Adipocyte (in vitro differentiated cells): ENCODE results near the gene TCF4.

Experiments used
- DNase-seq: peaks from one replicate; pipeline ENCODE4 v3.0.0-alpha.2; 2015; ENCODE audit warnings: low read depth
- H3K27me3 ChIP-seq: replicated peaks from 2 replicates; pipeline ENCODE4 v1.7.0; 2013; ENCODE audit warnings: mild to moderate bottlenecking, low read length, moderate library complexity; ENCODE audit not compliant: control insufficient read depth, insufficient read depth
- H3K36me3 ChIP-seq: 2 replicates; pipeline ENCODE4 v1.7.0; 2013; ENCODE audit warnings: low read length, mild to moderate bottlenecking, moderate library complexity; ENCODE audit not compliant: control insufficient read depth, insufficient read depth, severe bottlenecking
- H3K4me1 ChIP-seq: 2 replicates; pipeline ENCODE4 v1.7.0; 2013; ENCODE audit warnings: mild to moderate bottlenecking, low read length, moderate library complexity; ENCODE audit not compliant: control insufficient read depth, insufficient read depth
- H3K4me3 ChIP-seq: 2 replicates; pipeline ENCODE4 v1.7.0; 2013; ENCODE audit warnings: mild to moderate bottlenecking, low read length, moderate library complexity
- H3K9ac ChIP-seq: 2 replicates; pipeline ENCODE4 v1.7.0; 2013; ENCODE audit warnings: mild to moderate bottlenecking, low read length, moderate library complexity
- H3K9me3 ChIP-seq: 2 replicates; pipeline ENCODE4 v1.7.0; 2013; ENCODE audit warnings: mild to moderate bottlenecking, low read length, moderate library complexity; ENCODE audit not compliant: control insufficient read depth

TCF4 gene

DNA sequence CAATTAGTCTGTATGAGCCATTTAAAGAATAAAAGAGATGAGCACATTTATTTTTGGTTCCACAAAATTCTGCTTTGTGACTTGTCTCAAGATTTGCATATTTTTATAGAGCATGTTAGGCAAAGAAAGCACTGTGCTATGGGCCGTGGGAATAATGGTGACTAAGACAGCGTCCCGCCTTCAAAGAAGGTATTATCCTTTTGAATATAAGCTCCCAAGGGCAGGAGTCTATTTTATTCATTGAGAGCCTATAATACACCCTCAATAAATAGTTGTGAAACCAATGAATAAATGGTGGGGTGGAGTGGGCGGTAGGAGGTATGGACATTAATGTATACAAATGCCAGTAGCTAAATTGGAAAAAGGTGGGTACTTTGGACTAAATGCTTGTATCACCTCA, 20.5 kb upstream of the TCF4 start:
- H3K4me3 ChIP-seq, result no peak overlapping the region
- H3K27me3 ChIP-seq, result no peaks in the 10 kb centered on the region
- H3K9me3 ChIP-seq, result no peaks in the 10 kb centered on the region
- H3K9ac ChIP-seq, result no peak overlapping the region
- no peaks in the 10 kb centered on the region for H3K36me3 ChIP-seq
- no peaks in the 10 kb centered on the region for H3K4me1 ChIP-seq
- no peak for DNase-seq

DNA sequence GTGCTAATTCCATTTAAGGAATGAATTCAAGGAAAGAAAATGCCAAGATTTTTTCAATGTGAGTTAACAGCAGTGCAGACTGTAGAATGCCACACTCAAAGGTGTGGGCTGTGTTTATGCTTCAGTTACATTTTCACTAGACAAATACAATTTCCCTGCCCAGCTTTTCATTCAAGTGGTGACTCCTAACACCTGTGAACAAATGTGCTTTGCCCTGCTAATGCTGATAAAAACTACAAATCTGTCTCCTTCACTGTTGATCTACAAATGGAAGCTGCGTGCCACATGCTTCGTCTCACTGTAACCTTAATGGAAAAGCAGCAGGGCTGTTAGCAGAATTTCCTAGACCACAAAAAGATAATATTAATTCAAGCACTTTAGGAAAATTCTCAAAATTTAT, 19.8 kb upstream of the TCF4 start:
- no peaks in the 10 kb centered on the region for H3K9me3 ChIP-seq
- H3K4me1 ChIP-seq, result no peaks in the 10 kb centered on the region
- no peak overlapping the region for H3K9ac ChIP-seq
- no peak overlapping the region for H3K4me3 ChIP-seq
- no peaks in the 10 kb centered on the region for H3K27me3 ChIP-seq
- DNase-seq, result no peak
- H3K36me3 ChIP-seq, result no peaks in the 10 kb centered on the region

DNA sequence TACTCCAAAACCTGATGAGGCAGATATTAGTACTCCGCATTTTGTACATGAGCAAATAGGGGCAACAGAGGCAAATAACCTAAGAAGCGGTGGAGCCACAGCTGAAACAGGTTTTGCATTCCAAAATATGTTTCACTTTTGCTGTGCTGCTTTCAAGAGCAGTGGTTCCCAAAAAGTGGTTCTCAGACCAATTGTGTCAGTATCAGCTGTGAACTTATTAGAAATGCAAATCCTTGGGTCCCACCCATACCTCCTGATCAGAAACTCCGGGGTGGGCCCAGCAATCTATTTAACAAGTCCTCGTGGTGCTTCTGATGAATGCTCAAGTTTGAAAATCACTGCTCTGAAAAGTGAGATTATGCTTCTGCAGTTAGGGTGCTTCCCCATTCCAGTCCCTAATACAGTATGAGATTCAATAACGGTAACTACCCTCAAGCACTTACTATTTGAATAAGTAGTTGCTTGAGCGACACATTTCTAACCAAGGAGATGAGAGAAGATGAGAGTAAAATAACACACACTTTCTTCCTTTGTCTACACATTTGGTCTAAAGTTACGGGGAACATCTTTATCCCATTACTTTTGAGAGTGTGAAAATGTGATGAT, 17.8 kb upstream of the TCF4 start:
- H3K4me1 ChIP-seq, result no peaks in the 10 kb centered on the region
- no peaks in the 10 kb centered on the region for H3K36me3 ChIP-seq
- no peak for DNase-seq
- H3K27me3 ChIP-seq, result no peaks in the 10 kb centered on the region
- no peaks in the 10 kb centered on the region for H3K9me3 ChIP-seq
- no peak overlapping the region for H3K4me3 ChIP-seq
- no peak overlapping the region for H3K9ac ChIP-seq

DNA sequence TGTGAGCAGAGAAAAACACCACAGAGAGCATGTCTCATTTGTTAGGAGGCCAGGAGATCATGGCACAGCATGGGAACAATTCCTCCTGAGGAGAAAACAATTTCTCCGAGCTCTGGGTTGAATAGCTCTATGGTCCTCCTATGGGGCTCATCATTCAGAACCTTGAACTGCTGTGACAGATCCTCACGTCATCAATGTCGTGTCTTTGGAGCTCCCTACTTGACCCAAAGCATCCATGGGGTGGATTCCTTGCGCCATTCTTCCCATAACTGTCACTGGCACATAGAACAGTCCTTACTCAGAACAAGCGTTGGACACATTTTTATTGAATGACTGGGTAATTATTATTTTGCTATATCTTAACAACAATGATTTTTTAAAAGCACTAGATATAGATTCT, 15.8 kb upstream of the TCF4 start:
- no peak overlapping the region for H3K9ac ChIP-seq
- H3K4me3 ChIP-seq, result no peak overlapping the region
- H3K36me3 ChIP-seq, result no peaks in the 10 kb centered on the region
- H3K27me3 ChIP-seq, result no peaks in the 10 kb centered on the region
- H3K4me1 ChIP-seq, result no peaks in the 10 kb centered on the region
- no peaks in the 10 kb centered on the region for H3K9me3 ChIP-seq
- DNase-seq, result no peak

DNA sequence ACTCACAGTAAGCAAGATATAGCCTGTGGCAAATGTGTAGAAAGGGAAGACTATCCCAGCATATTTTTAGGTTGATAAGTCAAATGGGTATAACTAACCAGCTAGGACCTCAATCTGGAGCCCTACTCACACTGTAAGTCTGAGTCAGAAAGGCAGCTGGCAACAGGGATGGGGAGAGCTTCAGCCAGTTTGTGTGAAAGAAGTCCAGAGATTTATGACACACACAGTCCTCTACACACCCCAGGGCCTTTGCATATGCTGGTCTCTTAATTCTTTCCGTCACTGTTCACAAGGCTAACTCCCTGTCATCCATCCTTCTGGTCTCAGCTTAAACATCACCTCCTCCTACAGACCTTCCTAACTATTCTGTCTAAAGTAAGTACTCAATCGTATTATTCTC, 5.9 kb upstream of the TCF4 start:
- Histone ChIP-seq H3K36me3 (no peaks in the 10 kb centered on the region), H3K4me1 (peaks cover 5% of the 10 kb centered on the region), H3K9ac (no peak overlapping the region), H3K4me3 (no peak overlapping the region), H3K27me3 (no peaks in the 10 kb centered on the region), H3K9me3 (no peaks in the 10 kb centered on the region)
- DNase-seq, result no peak

DNA sequence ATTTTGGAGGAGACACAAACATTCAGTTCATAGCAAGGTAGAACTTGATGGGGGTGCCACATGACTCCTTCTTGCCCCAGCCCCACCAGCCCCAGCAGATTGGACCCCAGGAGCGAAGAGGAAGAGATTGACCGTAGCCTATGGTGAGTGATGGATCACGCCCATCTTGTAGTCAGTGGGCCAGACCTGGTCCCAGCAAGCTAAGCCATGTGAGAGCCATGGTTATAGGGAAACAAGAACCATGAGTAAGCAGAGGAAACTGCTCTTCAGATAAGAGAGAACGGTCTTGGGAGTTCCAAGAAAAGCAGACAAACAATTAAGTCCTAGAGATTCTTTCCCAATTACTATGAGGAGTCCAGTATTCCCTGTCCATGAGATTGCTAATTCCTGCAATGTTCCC, 4.6 kb upstream of the TCF4 start:
- DNase-seq, result no peak
- Histone ChIP-seq H3K9me3 (no peaks in the 10 kb centered on the region), H3K4me3 (no peak overlapping the region)

DNA sequence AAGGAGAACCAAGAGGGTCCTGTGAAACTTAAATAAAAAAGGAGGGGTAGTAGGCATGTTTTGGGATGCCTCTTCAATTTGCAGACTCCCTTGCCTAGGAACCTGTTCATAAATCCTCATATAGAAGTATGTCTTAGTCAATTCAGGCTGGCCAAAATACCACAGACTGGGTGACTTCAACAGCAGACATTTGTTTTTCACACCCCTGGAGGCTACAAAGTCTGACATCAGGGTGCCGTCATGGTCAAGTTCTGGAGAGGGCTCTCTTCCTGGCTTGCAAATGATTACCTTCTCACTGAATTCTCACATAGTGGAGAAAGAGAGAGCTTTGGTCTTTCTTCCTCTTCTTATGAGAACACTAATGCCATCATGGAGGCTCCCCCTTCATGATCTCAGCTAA, 4.1 kb upstream of the TCF4 start:
- no peaks in the 10 kb centered on the region for H3K9me3 ChIP-seq
- no peak overlapping the region for H3K9ac ChIP-seq
- no peak for DNase-seq
- H3K4me3 ChIP-seq, result no peak overlapping the region
- H3K36me3 ChIP-seq, result no peaks in the 10 kb centered on the region
- no peaks in the 10 kb centered on the region for H3K27me3 ChIP-seq
- H3K4me1 ChIP-seq, result peaks cover 5% of the 10 kb centered on the region

More for the DNA sequence above, 4.6 kb upstream of the TCF4 start:
- Histone ChIP-seq H3K36me3 (no peaks in the 10 kb centered on the region), H3K4me1 (peaks cover 5% of the 10 kb centered on the region), H3K9ac (no peak overlapping the region), H3K27me3 (no peaks in the 10 kb centered on the region)

DNA sequence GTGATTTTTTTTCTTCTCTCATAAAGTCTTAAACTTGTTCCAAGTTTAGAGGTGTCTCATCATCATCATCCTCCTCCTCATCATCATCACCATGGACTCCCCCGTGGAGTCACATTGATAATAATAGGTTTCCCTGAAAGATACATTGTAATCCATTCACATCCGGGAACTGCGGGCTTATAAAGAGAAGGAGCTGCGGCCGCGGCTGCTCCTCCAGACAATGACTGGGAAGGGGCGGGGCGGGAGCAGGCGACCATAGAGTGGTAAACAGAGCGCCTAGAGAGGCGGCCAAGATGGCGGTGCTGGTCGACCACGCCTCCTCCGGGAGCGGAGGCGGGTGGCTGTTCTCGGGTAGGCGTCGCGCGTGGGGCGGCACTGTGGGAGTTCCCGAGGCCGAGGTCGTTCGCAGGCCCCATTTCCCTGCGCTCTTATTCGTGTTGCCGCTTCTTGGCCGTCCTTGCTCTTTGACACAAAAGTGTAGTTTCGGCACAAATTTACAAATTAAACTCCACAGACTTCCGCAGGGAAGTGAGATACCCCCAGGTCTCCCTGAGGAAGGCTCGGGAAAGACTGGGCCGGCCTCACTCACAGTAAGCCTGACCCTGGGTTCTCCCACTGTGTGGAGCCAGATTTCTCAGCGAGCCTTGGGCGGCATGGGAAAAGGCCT, 1.8 kb upstream of the TCF4 start:
- H3K9me3 ChIP-seq, result no peaks in the 10 kb centered on the region

DNA sequence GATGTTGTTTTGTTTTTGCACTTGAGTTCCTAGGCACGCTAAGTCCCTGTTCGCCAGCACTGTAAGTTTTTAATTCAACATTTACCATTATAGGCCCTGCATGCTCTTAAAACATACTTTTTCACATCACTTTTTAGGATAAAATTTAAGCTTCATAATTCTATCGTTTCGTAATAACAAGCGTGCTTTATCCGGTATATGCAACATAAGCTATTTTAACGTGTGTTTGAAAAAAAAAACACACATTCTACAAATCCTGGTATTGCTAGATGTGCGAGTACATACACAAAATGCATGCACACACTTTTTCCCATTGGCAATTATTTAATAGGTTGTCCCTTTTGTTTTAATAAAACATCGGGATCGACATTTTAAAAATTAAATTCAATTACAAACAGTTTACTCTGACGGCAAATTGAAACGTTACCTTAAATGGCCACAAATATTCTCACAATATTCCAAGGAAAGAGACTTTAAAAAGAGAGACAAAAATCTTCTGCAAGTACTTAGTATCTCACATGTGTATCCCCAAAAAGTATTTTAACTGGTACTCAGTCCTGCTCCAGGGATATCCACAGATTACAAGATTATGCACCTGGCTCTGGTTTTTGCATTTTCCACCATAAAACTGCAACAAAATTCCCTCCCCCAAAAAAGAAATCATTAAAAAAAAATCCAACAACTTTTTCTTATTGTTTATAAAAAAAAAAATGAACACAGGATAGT, 1.0 kb upstream of the TCF4 start:
- Histone ChIP-seq H3K9me3 (no peaks in the 10 kb centered on the region), H3K4me1 (peaks cover 32% of the 10 kb centered on the region), H3K9ac (peak overlapping the region; percentile 91), H3K36me3 (no peaks in the 10 kb centered on the region), H3K4me3 (peak overlapping the region; percentile 97), H3K27me3 (no peaks in the 10 kb centered on the region)
- peak; percentile 59 for DNase-seq

More for the DNA sequence above, 1.8 kb upstream of the TCF4 start:
- H3K36me3 ChIP-seq, result no peaks in the 10 kb centered on the region
- peak overlapping the region; percentile 97 for H3K4me3 ChIP-seq
- no peaks in the 10 kb centered on the region for H3K27me3 ChIP-seq
- peaks cover 25% of the 10 kb centered on the region for H3K4me1 ChIP-seq
- peak; percentile 98 for DNase-seq
- H3K9ac ChIP-seq, result peak overlapping the region; percentile 91

DNA sequence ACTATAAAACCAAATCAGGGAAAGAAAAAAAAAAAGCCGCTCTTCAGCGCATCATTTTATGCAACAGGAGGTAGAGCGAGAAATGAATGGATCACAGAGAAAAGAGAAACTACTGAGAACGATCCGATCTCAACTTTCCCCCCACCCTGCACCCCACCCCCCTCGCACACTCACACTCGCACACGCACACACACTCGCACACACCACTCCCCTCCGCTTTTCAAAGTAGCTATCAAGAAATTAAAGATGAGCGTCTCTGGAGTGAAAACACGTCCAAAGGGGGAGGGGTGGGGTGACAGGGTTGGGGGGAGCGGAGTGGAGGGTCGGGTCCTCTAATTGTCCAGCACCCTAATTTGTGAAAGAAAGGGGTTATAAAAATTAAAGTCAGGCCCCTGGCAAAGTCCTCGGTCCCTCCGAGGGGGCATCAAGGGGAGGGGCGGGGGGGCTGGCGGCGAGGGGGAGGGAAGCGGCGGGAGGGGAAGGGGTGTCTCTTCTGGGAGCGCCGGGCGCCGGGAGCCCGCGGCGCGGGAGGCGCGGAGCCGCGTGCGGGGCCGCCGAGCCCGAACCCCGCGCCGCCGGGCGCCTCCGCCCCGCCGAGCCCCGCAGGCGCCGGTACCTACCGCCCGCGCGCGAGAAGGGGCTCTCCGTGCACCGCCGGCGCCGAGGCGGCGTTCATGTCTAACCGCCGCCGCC, 428 bp downstream of the TCF4 start:
- Histone ChIP-seq H3K27me3 (no peaks in the 10 kb centered on the region), H3K4me1 (peaks cover 34% of the 10 kb centered on the region), H3K9ac (peak overlapping the region; percentile 75), H3K4me3 (peak overlapping the region; percentile 81), H3K9me3 (no peaks in the 10 kb centered on the region), H3K36me3 (no peaks in the 10 kb centered on the region)
- peak; percentile 62 for DNase-seq

DNA sequence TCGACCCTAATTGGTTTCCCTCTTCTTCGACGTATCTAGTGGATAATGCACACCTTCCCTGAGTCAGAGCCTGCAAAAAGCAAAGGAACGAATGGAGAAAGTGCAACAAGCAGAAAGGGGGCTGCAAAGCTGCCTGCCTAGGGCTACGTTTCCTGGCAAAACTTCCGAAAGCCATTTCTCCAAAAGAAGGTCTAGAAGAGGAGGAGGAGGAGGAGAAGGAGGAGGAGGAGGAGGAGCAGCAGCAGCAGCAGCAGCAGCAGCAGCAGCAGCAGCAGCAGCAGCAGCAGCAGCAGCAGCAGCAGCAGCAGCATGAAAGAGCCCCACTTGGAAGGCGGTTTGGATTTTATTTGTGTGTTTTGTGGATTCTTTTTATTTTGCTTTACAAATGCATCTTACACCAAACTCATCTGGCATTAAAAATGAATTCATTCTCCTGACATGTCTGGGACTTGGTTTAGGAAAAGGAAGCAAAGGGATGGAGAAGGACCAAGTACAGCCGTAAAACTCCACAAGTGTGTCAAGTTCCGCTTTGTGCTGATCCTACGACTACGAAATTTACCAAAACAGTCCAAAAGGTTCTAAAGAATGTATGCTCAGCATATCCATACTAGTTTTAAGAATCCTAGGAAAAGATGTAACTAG, 2.0 kb downstream of the TCF4 start:
- H3K27me3 ChIP-seq, result no peaks in the 10 kb centered on the region
- peaks cover 34% of the 10 kb centered on the region for H3K4me1 ChIP-seq
- peak; percentile 26 for DNase-seq
- H3K9me3 ChIP-seq, result no peaks in the 10 kb centered on the region
- peak overlapping the region; percentile 81 for H3K4me3 ChIP-seq
- peak overlapping the region; percentile 86 for H3K9ac ChIP-seq
- H3K36me3 ChIP-seq, result no peaks in the 10 kb centered on the region
